Stimulated activated CD4-positive, alpha-beta T cell treated with anti-CD3 and anti-CD28 coated beads, Interleukin-2, amount 100 ng/mL, for 4 hours (primary cell): ENCODE measurements around the gene CCNB2.
A peak's percentile ranks its signal among the peaks of the same experiment; 100 is the strongest.
"Not testable (repeated sequence)": the region's sequence is repeated elsewhere in the genome, so short reads cannot be mapped to it uniquely, and the experiment has no call there.

ENCODE experiments used
- DNase-seq: peaks from one replicate; pipeline ENCODE4 v3.0.0-alpha.2; 2020; ENCODE audit warnings: low read depth

Gene CCNB2

DNA sequence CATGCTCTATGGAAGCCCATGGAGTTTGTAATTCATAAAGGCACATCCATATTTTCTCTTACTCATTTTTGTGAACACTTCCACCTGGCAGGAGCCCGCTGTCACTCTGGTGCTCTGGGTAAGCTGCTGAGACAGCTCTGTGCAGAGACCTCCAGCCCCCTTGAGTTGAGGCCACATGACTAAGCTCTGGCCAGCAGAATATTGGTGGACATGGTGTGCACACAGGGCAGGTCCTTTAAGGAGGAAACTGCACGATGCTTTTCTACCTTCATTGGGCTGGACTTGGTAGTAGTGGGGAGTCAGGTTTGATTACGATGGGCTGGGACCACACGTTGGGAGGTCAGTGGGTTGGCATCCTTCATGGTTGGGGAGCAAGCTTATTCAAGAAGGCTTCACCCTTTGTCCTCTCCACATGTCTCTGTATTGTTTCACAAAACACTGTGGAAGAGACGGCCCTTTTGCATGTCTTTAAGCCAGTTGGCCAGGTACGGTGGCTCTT lies 29.0 kb downstream of the CCNB2 start:
- no peak for DNase-seq

DNA sequence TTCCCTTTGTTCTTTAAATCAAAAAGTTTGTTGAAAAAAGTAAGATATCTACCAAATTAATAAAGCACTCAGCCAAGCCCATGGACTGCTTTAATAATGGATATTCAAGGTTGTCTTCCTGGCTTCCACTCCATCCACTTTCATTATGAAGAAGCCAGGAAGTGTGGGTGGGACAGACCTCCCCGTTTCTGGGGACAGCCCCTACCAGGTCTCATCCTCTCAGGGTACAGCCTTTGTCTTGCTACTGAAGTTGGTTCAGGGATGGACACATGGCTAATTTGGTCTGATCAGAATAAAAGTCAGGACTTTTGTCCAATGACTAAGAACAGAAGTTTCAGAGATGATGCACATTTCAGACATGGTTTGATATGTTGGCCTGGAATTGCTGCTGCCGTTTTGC lies 32.6 kb downstream of the CCNB2 start:
- no peak for DNase-seq

DNA sequence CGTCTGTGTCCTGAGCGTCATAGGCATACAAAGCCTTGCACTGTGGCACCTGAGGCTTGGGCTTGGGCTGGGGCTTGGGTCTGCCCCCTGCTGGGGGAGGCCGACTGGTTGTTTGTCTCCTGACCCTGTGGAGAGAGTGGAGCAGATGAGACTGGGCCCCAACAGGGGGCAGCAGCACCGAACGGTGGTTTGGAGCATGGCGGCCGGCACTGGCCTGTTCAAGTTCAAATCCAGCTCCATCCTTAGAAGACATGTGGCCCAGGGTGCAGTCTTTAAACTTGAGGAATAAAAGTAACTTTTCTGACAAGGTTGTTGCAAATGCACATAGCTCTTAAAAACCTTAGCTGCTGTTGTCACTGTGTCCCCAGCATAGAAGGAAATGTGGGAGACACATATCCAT lies 33.3 kb downstream of the CCNB2 start:
- DNase-seq = peak; percentile 23

DNA sequence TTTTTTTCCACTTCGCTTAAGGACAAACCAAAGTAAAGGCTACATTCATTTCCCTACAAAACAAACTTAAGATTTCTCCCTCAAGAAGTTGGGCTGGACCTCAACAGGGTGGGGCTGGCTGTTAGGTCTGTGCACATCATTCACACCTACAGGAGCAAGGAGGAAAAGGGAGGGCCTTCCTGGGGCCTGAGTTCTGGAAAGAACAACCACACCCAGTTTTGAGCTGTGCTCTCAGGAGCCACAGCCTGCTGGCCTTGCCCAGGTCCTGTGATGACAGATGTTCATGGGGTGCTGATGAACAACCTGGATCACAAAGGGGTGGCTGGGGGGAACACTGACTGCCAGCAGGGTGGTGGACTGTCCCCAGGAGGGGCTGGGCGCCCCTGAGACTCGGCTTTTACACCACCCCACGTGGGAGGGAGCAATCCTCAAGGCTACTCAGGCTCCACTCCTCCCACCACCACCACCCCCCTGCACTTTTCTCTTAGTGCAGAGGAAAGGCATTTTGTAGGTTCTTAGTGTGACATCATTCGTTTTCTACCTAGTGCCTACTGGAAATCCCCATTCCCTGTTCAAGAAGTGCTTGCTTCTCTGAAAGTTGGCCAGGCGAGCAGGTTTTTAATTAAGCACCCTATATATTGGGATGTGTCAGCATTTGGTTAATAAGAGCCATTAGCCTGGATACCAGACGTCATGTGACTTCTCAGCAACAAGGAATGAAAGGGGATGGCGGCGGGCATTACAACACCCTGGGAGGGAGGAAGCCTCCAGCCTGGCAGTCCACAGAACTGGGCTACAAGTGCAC lies 35.7 kb downstream of the CCNB2 start:
- DNase-seq = no peak

DNA sequence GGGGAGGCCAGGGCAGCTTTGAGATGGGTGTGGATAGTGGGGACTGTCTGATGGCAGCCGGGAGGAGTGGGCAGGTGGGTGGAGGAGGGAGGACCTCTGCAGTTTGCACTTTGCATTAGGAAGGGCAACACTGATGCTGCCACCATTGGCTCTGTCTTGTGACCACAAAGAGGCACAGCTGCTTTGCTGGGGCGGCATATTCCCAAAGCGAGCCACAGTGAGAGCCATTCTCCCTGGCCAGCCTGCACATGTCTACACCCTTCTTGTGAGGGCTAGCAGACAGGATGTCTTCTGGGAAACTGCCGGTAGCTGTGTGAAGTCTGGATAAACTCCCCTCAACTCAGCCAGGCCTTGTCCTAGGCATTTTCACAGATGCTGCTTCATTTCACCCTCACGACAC lies 38.3 kb downstream of the CCNB2 start:
- DNase-seq = no peak

DNA sequence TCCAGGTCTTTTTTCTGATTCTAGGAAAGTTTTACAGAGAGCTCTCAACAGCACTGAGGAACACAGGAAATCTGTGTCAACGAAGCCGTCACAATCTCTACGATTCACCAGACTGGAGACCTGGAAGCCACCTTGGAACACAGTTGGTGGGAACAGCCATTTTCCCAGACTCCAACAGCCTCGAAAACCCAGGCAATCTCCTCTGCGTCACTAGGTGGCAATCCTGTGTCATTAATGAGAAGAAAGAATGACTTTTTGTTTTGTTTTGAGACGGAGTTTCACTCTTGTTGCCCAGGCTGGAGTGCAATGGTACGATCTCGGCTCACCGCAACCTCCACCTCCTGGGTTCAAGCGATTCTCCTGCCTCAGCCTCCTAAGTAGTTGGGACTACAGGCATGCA lies 39.6 kb downstream of the CCNB2 start:
- DNase-seq = not testable (repeated sequence)

DNA sequence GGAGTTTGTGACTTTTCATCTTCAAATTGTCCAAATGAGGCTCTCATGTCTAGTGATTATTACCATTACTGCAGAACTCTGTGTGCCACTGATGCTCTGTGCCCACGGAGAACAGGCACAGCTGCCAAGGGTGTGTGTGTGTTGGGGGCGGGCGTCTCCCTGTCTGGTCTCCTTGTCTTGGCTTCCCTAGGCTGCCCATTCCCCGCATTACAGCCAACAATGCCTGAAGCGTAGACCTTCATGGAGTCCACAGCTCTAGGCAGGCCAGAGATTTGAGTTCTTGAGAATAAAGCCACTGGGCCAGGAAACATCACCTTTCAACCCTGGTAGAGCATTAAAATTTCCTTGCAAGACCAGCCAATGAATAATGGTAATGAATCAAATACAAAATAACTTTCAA lies 42.7 kb downstream of the CCNB2 start:
- DNase-seq = no peak

DNA sequence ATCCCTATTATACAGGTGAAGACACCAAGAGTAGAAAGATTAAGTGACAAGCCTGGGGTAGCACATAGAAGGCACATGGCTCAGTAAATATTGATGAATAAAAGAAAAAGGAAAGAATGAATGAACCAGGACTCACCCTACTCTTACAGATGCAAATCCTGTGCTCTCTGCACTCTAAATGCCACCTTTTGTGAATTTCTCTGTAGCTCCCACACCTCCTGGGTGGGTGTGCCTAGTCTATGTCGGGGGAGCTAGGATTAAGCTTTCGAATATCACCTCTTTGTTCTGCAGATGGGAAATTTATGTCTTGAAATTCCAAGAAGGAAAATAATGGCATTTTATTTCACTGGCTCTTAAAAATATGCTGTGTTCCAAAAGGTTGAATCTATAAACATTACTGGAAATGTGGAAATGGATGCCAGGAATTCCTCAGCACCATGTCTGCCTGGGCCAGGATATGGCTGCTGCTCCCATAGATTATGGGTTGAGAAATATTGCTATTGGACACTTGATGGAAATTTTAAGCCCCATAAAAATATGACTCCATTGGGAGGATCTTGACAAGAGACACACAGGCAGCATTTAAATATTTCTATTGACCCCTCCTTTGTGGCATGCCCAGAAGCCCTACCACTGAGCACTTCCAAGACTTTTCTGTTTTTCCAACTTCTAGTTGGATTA lies 43.3 kb downstream of the CCNB2 start:
- no peak for DNase-seq

DNA sequence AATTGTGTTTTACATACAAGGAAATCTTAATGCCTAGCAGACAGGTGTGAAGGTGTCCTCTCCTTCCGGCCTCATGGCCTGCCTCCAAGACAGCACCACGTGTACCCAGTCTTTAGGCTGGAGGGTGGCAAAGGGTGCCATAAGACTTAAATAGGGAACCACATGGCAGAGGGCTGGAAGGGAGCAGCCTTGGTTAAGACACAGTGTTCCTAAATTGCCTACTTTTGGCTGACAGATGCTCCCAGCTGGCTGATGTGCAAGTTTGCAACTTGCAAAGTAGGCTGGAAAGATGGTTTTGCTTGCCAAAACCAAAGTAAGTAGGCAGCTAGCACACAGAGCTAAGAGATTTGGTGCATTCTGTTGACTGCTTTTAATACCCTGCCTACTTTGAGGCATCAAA lies 45.2 kb downstream of the CCNB2 start:
- no peak for DNase-seq

DNA sequence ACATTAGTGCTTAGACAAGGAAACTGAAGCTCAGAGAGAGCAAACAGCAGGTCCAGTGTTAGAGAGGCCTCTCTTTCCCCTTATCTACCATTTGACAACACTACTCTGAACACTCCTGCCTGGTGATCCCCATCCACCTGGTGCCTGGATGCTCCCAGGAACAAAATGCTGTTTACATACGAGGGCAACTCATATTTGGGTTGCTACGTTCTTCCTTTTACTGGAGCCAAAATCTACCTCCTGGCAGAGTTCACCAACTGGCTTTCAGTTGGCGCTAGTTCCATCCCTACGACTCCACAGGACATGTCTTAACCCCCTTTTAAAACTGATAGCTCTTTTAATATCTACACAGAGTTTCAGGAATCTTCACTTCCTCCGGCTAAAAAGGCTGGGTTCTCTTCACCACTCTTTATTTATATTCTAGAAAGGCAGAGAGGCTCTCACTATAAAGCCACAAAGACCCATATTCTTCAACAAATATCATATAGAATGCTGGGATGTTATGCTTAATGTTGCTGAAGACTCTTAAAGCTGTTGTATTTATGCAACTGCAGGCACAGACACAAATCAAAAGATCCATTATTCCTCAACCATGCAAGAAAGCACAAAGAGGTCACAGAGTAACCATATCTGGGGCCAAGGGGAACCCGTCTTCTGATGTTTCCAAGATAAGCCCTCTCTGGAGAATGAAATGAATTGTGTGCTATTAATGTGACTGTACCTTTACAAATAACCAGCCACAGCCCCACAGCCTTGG lies 47.9 kb downstream of the CCNB2 start:
- no peak for DNase-seq

DNA sequence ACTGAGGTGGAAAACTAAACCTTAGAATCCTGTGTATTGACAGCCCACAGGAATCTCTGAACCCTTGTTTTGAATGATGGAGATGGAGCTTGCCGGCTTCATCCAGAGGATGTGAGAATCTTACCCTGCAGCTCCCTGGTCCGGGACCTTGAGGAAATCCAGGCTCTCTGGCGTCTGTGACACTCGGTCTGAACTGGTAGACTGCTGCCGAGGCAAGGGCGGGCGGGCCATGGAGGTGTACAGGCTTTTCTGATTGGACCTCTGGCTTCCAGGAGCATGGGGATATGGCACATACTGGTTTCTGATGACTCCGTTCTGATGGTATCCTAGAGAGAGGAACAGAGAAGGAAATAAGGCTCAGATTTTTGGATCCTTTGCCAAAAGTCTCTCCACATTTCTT lies 48.5 kb downstream of the CCNB2 start:
- DNase-seq = no peak

DNA sequence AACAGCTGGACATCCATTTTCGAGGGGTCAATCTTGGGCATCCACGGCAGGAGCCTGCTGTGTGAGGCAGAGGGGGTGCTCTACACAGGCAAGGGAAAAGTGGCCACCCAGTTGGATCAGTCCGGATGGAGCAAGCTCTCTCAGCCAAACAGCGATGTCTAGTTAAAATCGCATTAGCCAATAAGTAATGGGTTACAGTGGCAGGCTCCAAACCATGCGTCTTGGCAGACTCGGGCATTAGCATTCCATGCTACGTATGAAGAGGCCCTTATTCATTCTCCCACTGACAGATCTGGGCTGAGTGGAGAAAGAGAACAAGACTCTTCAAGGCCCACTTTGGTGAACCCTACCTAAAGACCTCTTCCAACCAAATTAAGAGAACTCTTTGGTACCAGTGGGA lies 49.3 kb downstream of the CCNB2 start:
- no peak for DNase-seq

DNA sequence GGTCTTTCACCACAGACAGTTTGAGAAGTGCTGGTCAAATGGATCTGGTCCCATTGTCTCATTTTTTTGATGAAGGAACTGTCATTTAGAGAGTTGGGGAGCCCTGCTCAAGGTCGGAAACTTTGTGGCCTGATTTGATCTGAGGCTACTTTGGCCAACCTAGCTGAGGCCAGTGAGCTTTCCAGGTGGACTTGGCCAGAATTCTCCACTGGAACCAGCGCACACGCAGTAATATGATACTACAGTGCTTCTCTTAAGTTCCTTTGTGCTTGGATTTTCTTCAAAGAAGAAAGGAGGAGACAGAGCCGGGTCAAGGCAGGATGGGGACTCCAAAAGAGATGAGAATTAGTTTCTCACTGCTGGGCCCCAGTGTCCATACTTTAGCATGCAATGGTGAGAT lies 50.5 kb downstream of the CCNB2 start:
- DNase-seq = no peak

DNA sequence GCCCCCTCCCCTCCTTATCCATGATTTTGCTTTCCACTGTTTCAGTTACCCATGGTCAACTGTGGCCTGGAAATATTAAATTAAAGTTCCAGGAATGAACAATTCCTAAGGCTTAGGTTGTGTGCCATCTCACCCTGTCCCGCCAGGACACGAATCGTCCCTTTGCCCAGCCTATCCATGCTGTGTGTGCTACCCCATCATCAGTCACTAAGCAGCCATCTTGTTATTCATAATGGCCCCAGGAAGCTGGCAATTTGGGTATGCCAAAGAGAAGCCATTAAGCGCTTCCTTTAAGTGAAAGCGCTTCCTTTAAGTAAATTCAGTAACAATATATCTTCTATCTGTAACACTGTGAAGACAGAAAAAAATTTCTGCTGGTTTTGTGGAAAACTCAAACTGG lies 52.5 kb downstream of the CCNB2 start:
- DNase-seq = no peak

DNA sequence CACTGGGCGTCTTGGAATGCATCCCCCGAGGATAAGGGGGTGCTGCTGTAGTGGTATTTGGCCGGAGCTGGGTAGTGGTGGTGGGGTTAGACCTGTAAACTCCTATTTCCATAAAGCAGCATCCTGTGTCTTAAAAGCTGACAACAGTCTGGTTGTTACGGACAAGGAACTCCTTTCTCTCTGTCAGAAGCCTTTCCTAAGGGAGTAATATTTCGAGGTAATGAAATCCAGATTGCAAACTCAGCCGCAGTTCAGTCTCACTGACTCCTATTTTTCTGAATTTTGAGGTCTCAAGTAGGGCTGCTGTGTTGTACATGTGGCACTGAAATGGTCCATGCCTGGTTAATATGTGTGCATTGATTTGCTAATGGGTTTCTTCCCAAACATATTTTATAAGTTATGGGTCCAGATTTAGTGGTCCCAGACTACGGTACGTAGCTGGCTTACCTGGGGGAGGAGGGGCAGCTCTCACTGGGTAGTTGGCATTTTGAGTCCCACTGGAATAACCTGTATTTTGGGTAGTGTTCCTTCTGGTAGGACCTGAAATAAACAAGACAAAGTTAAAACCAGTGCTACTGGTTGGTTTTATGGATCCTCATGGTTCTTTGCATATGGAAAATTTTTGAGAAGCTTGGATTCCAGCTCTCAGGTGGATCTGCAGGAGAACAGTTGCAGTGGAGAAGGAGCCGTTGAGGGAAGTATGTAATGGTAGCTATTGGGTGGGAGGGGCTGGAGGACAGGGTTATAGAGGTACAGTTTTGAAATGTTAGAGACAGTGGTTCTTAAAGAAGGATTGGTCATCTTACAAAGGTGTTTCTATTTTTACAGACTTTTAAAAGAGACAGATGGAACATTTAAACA lies 53.1 kb downstream of the CCNB2 start:
- DNase-seq = no peak

DNA sequence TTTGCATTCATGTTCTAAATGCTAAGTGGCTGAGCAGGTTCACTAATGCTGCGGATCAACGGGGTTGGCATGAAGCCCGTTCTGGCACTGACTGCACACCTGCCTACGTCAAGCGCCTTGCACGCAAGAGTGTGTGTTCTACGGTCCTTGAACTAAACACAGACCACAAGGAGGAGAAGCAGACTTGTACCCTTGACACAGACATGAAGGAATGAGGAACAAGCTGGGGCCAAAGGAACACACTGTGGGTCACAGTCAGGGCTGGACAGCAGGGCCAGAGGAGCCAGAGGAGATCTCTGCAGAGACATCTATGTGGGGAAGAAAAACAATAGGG lies 53.7 kb downstream of the CCNB2 start:
- DNase-seq = no peak

DNA sequence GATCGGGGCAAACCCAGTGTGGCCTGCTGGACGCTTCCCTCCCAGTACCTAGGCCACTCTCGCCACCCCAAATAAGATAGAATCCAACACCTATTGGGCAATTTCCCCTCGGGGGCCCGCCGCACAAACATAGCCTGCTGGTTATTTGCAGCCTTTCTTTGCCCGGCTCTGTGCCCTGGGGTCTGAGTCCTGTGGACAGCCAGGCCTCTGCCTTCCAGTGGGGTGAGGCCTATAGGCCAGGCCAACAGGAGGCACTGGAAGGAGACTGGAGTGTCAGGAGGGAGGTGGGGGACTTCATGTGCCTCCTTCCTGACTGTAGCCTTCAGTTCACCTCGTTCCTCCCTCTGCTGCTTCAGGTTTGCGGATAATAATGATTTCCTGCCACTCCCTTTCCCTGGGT lies 54.3 kb downstream of the CCNB2 start:
- DNase-seq = no peak

DNA sequence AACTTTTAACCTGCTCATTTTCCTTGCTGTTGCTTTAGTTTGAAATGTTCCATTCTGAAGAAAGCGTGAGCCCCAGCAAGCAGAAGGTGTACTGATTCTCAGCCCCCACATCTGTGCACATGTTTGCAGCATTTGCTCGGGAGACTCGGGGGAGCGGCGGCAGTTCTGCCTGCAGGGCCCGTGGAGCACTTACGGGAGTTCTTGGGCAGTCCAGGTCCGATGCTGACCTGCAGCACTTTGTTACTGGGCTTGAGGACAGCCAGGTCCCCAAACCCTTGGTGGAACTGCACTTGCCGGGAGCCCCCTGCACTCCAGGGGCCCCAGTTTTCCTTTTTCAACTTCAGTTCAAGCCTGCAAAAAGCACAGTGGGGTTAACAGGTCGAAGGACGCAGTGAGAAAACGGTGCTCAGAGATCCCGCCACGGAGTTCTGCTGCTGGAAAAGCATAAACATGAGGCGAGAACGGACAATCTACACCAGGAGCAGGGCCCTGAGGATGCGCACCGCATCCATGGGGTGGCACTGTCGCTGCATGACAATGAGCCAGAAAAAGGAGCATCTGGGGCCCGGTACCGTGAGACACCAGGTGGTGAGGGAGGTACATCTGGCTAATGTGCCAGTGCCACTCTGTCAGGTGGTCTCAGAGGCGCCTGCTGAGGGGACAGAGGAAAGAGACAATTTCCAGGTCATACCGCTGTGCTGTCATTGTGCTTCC lies 56.1 kb downstream of the CCNB2 start:
- no peak for DNase-seq

DNA sequence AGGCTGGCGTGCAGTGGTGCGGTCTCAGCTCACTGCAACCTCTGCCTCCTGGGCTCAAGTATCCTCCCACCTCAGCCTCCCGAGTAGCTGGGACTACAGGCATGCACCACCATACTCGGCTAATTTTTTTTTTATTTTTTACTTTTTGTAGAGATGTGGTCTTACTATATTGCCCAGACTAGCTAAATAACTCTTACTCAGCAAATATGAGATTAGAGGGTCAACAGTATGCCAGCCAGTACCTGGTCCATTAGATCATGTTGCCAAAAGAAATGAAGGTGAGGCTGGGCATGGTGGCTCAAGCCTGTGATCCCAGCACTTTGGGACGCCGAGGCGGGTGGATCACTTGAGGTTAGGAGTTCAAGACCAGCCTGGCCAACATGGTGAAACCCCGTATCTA lies 57.1 kb downstream of the CCNB2 start:
- not testable (repeated sequence) for DNase-seq

DNA sequence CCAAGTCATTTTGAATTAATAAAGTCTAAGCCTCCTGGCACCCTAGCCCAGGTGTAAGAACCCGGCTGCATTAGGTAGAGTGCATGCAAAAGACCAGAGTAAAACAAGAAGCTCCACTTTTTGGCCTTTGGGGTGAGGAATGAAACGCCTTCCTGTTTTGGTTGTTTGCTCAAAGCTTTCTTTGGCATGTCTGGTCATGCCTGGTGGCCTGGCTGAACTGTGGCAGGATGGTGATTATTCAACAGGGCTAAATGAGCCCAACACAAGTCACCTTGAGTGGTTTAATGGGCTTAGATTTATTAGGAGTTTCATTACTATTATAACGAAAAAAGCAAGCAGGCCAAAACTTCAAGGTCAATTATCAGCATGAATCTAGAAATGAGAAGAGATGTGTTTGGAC lies 60.8 kb downstream of the CCNB2 start:
- DNase-seq = no peak

DNA sequence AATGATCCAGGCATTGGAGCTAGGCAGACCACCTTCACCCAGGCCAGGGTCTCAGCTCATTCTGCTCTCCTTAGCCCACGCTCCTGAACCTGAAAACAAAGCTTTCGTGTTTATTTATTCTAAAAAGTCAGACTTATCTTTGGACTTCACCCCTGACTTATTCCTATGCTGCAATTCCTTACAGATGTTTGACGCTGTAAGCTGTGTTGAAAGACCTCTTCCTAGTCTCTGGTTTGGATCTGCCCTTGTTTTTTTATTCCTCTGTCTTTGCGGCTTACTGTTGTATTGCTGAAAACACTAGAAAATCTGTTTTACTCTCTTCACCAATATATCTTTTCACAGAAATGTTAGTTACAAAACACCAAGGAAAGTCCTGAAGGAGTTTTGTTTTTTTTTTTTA lies 61.2 kb downstream of the CCNB2 start:
- DNase-seq = no peak
